SIG-M5 treated with dmso at 0.1 percent for 504 hours (cell line): ENCODE data around the gene TTC21A.
"Not testable (repeated sequence)": the region's sequence is repeated elsewhere in the genome, so short reads cannot be mapped to it uniquely, and the experiment has no call there.

ENCODE experiments used
- DNase-seq: peaks from one replicate; lab custom pipeline; 2025; ENCODE audit not compliant: unreplicated experiment; lab: John Stamatoyannopoulos, UW

TTC21A gene, protein sequence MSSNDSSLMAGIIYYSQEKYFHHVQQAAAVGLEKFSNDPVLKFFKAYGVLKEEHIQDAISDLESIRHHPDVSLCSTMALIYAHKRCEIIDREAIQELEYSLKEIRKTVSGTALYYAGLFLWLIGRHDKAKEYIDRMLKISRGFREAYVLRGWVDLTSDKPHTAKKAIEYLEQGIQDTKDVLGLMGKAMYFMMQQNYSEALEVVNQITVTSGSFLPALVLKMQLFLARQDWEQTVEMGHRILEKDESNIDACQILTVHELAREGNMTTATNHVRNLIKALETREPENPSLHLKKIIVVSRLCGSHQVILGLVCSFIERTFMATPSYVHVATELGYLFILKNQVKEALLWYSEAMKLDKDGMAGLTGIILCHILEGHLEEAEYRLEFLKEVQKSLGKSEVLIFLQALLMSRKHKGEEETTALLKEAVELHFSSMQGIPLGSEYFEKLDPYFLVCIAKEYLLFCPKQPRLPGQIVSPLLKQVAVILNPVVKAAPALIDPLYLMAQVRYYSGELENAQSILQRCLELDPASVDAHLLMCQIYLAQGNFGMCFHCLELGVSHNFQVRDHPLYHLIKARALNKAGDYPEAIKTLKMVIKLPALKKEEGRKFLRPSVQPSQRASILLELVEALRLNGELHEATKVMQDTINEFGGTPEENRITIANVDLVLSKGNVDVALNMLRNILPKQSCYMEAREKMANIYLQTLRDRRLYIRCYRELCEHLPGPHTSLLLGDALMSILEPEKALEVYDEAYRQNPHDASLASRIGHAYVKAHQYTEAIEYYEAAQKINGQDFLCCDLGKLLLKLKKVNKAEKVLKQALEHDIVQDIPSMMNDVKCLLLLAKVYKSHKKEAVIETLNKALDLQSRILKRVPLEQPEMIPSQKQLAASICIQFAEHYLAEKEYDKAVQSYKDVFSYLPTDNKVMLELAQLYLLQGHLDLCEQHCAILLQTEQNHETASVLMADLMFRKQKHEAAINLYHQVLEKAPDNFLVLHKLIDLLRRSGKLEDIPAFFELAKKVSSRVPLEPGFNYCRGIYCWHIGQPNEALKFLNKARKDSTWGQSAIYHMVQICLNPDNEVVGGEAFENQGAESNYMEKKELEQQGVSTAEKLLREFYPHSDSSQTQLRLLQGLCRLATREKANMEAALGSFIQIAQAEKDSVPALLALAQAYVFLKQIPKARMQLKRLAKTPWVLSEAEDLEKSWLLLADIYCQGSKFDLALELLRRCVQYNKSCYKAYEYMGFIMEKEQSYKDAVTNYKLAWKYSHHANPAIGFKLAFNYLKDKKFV (N-terminal part only)

GRCh38 chr3:39107388-39108199, at the start of gene TTC21A, which contains the start of gene GORASP1:
Gene TTC21A, plus strand, starts transcription at chr3:39107680. Its CDS starts 158 bp downstream, at chr3:39107838.
Gene GORASP1, minus strand, starts transcription at chr3:39107627. Its CDS starts 86 bp downstream, at chr3:39107541.
- DNase-seq, result peak; percentile 60

- not testable (repeated sequence) for DNase-seq
Observed at GRCh38 chr3:39061228-39061627, 46.3 kb upstream of the TTC21A start.

- DNase-seq, result no peak
Observed at GRCh38 chr3:39062180-39062579, 45.3 kb upstream of the TTC21A start.

DNA sequence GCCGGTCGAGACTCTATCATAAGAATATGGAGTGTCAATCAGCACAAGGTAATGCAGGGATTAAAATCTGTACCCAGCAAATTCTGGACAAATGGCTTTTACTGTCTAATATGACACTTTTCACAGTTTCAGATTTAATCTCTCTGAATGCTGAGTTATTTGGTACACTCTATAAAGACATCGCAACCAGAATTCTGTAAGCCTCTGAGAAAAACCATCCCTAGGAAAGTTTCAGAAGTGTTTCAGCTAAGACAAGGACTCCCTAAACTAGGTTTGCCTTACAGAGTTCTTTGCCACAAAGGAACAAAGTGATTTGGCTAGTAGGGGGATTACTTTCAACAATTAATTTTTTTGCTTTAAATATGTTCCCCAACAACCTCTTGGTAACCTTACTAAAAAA, 44.3 kb upstream of the TTC21A start:
- DNase-seq, result no peak

DNA sequence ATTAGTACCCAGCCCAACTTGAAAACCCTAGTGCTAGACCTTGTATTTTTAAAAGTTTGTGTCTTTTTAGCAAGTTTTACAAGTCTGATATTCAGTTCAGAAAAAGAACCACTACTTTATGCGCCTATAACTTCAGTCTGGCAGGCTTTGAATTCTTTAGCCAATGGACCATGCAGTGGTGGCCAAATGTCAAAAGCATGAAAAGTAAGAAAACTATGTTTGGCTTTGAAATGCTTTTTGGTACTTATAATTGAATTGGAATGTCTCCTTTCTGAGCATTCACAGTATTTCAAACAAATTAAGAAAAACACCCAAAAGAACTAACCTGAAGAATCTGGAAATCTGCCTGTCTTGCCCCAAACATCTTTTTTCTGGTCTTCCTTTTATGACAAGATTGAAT, 42.8 kb upstream of the TTC21A start:
- DNase-seq, result no peak

GRCh38 chr3:39065197-39065596, 42.3 kb upstream of the TTC21A start:
- peak; percentile 87 for DNase-seq

GRCh38 chr3:39067286-39067685, 40.2 kb upstream of the TTC21A start:
- DNase-seq, result no peak

- no peak for DNase-seq
Observed at GRCh38 chr3:39068556-39068955, 38.9 kb upstream of the TTC21A start.

- DNase-seq, result no peak
Observed at GRCh38 chr3:39075910-39076309, 31.6 kb upstream of the TTC21A start.

GRCh38 chr3:39079530-39079929, 27.9 kb upstream of the TTC21A start:
- DNase-seq, result no peak

DNA sequence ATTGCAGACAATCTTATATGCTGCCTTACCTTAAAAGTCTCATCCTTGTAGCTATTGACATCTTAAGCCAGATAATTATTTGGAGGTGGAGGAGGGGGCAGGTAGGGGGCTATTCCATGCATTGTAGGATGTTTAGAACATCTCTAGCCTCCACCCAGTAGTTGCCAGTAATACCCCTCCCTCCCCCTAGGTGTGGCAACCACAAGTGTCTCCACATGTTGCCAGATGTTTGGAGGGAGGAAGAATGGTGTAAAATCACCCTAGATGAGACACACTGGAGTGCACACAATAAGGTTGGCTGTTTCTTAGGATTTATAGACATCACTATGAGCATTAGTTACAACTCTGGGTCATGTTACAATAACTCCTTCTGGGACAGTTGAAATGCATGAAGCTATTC, 27.5 kb upstream of the TTC21A start:
- no peak for DNase-seq

- DNase-seq, result no peak
Observed at GRCh38 chr3:39082666-39083313, 24.7 kb upstream of the TTC21A start.

- no peak for DNase-seq
Observed at GRCh38 chr3:39086144-39086543, 21.3 kb upstream of the TTC21A start.

DNA sequence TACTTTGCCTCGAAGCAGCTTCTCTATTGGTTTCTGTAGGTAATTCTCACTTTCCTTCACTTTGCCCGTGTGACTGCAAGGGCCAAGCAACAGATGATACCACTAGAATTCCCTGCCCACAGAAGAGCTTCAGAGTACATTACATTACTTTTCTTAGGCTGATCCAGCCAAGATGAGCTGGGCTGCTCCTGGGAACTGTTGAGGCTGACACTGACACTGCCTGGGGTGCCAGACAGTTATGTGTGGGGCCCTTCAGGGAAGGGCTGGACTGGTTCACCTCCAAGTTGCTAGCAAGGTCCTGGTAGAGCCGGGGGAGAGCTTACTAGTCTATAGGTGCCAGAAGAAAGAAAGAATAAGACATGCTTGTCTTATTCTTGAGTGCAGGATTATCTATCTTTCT, 19.0 kb upstream of the TTC21A start:
- DNase-seq, result no peak

- DNase-seq, result no peak
Observed at GRCh38 chr3:39088889-39089288, 18.6 kb upstream of the TTC21A start.

- no peak for DNase-seq
Observed at GRCh38 chr3:39090922-39091321, 16.6 kb upstream of the TTC21A start.

- DNase-seq, result no peak
Observed at GRCh38 chr3:39094851-39095677, 12.4 kb upstream of the TTC21A start.

- no peak for DNase-seq
Observed at GRCh38 chr3:39095778-39096177, 11.7 kb upstream of the TTC21A start.

DNA sequence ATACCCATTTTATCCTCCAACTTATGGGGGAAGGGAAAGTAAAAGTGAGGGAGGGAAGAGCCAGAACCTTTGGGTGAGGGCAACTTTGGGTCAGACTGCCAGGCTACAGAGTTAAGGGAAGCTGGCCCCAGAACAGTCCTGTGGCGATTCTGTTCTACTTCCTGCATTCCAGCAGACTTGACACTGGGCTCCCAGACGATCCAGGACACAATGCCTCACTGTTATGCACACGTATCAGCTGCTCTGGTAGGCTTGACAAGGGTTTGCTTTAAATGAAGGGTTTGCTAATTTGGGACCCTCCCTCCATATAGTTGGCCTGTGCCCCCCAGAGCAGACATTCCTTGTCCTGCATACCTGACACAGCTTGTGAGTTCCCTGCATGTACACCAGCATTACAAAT, 10.7 kb upstream of the TTC21A start:
- no peak for DNase-seq
